NCI-H187 treated with DMSO at 0.1 percent for 48 hours (cell line): Measurements from ENCODE around the gene DPP6.

Experiments
- DNase-seq: peaks from one replicate; lab custom pipeline; 2025; lab: John Stamatoyannopoulos, UW

Gene DPP6

GRCh38 chr7:154338701-154339506 lies 286.7 kb downstream of the DPP6 start:
- DNase-seq = no peak

- no peak for DNase-seq
These were observed 290.9 kb downstream of the DPP6 start for GRCh38 chr7:154342971-154343633.

GRCh38 chr7:154343778-154344412 lies 291.7 kb downstream of the DPP6 start:
- DNase-seq = no peak

GRCh38 chr7:154345093-154345492 lies 292.9 kb downstream of the DPP6 start:
- no peak for DNase-seq

- no peak for DNase-seq
These were observed 295.6 kb downstream of the DPP6 start for GRCh38 chr7:154347700-154348266.

- DNase-seq = no peak
These were observed 298.7 kb downstream of the DPP6 start for GRCh38 chr7:154350892-154351291.

GRCh38 chr7:154353355-154353767 lies 301.2 kb downstream of the DPP6 start:
- DNase-seq = no peak

- DNase-seq = no peak
These were observed 312.0 kb downstream of the DPP6 start for GRCh38 chr7:154364170-154364569.

GRCh38 chr7:154371424-154371823 lies 319.2 kb downstream of the DPP6 start:
- DNase-seq = no peak

- no peak for DNase-seq
These were observed 319.9 kb downstream of the DPP6 start for GRCh38 chr7:154372011-154372601.

GRCh38 chr7:154373956-154374355 lies 321.8 kb downstream of the DPP6 start:
- no peak for DNase-seq

GRCh38 chr7:154375956-154376355 lies 323.8 kb downstream of the DPP6 start:
- no peak for DNase-seq

GRCh38 chr7:154380771-154381170 lies 328.6 kb downstream of the DPP6 start:
- no peak for DNase-seq

- DNase-seq = no peak
These were observed 330.8 kb downstream of the DPP6 start for GRCh38 chr7:154383045-154383444.

- no peak for DNase-seq
These were observed 333.0 kb downstream of the DPP6 start for GRCh38 chr7:154385214-154385613.

GRCh38 chr7:154387252-154387651 lies 335.1 kb downstream of the DPP6 start:
- no peak for DNase-seq

- DNase-seq = no peak
These were observed 336.2 kb downstream of the DPP6 start for GRCh38 chr7:154388412-154388811.

- DNase-seq = no peak
These were observed 336.8 kb downstream of the DPP6 start for GRCh38 chr7:154388999-154389398.

- DNase-seq = no peak
These were observed 338.8 kb downstream of the DPP6 start for GRCh38 chr7:154390961-154391360.

GRCh38 chr7:154394804-154395203 lies 342.6 kb downstream of the DPP6 start:
- no peak for DNase-seq

- no peak for DNase-seq
These were observed 354.1 kb downstream of the DPP6 start for GRCh38 chr7:154406312-154406711.

- no peak for DNase-seq
These were observed 357.6 kb downstream of the DPP6 start for GRCh38 chr7:154409703-154410311.
